ENCODE data around the gene MAGEF1. TPM values are rescaled to one million over a fixed set of nuclear protein-coding genes. Genes with fewer than 3 reads are reported as not detected.

MAGEF1 gene
- total RNA-seq, 4 donors from 2014 or later: 48.8 to 70.8 (median 63.5) TPM

DNA sequence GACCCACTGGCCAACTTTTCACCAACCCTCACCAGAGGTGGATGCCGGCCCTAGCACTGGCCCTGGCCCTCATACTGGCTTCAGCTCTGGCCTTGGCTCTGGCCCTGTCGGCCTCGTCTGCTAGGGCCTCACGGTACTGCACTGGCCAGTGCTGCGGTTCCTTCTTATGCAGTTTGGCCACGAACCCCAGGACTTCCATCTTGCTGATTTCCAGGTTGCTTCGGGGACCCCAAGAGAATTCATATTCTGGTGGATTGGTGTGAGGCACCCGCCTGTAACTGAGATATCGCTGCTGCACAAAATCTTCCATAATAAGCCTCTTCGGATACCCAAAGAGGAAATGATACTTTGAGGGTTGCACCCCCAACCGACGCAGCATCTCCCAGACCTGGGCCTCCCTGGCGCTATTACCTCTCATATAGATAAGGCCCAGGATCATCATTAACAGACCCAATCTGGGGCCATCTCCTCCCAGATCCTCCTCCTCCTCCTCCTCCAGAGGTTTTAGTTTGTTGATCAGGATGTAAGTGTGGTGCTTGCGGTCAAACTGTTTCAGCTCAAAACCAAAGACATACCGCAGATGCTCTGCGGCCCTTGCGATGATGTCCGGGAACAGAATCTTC, 883 bp downstream of the MAGEF1 start:
- no peak for DNase-seq
- Histone ChIP-seq H3K4me3 (replicated peaks in 1 of 3) (peak overlapping the region; percentile 81 to 97 (median 92)), H3K36me3 (no peaks in the 10 kb centered on the region), H3K4me1 (peaks cover 15 to 18% of the 10 kb centered on the region in 2 donors), H3K27me3 (no peaks in the 10 kb centered on the region), H3K9me3 (no peaks in the 10 kb centered on the region), H3K27ac (peak overlapping the region; percentile 91 to 98 (median 95))
- 10 to 18% methylated on average over 18 of the region's 18 CpGs for WGBS, 2 donors
- intact Hi-C loops (cut with DNase I): no loop called here
- TF ChIP-seq, protein P1, sequence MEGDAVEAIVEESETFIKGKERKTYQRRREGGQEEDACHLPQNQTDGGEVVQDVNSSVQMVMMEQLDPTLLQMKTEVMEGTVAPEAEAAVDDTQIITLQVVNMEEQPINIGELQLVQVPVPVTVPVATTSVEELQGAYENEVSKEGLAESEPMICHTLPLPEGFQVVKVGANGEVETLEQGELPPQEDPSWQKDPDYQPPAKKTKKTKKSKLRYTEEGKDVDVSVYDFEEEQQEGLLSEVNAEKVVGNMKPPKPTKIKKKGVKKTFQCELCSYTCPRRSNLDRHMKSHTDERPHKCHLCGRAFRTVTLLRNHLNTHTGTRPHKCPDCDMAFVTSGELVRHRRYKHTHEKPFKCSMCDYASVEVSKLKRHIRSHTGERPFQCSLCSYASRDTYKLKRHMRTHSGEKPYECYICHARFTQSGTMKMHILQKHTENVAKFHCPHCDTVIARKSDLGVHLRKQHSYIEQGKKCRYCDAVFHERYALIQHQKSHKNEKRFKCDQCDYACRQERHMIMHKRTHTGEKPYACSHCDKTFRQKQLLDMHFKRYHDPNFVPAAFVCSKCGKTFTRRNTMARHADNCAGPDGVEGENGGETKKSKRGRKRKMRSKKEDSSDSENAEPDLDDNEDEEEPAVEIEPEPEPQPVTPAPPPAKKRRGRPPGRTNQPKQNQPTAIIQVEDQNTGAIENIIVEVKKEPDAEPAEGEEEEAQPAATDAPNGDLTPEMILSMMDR (IDR thresholded peaks at IDR 0.05): no peak

DNA sequence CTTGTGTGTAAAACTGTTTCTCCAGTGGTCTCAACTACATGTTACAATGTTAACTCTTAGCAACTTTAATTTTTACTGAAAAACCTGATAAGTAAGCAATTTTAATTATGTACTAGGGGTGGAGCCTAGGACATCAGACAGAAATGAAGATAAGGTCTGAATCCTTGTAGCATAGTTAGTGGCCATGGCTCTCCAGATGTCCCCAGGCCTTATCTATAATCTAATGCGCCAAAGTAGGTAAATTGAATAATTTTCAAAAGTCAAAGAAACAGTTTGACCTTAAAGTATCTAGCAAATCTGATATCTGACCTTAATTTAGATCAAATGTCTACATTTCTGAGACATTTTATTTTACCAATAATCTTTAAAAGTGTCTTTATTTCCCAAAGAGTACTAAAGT, 8.2 kb downstream of the MAGEF1 start:
- Histone ChIP-seq H3K36me3 (no peaks in the 10 kb centered on the region), H3K4me1 (no peaks in the 10 kb centered on the region), H3K4me3 (replicated peaks in 1 of 3) (no peak overlapping the region), H3K9me3 (no peaks in the 10 kb centered on the region), H3K27me3 (no peaks in the 10 kb centered on the region), H3K27ac (no peak overlapping the region)
- WGBS, 2 donors: 94 to 100% methylated on average over 1 of the region's 1 CpG
- DNase-seq: no peak
- intact Hi-C loops (cut with DNase I): no loop called here
- TF ChIP-seq, protein P1 (IDR thresholded peaks at IDR 0.05): no peak

DNA sequence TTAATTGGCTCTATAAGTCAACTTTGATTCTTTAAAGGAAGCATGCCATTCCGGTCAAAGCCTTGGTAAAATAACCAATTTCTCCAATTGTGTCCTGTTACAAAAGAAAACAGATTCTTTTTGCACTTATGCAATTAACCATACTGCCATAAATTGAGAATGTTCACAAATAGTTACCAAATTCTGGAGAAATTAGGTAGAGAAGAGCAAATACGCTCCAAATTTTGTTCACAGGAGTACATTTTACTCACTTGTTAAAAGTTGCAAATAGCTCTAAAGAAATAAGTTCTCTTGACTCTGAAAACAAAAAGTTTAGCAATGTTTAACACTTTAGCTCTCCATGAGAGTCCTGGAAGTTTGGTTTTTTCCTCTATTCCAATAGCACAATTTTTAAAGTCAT, 11.1 kb downstream of the MAGEF1 start:
- H3K9me3 ChIP-seq: no peaks in the 10 kb centered on the region
- whole genome bisulfite sequencing, 2 donors: 98 to 100% methylated on average over 2 of the region's 2 CpGs
- no peaks in the 10 kb centered on the region for H3K27me3 ChIP-seq
- H3K36me3 ChIP-seq: no peaks in the 10 kb centered on the region
- no peak overlapping the region for H3K4me3 ChIP-seq (replicated peaks in 1 of 3)
- TF ChIP-seq POLR2A (IDR thresholded peaks at IDR 0.05): no peak
- TF ChIP-seq, protein P1 (IDR thresholded peaks at IDR 0.05): no peak
- no peak for DNase-seq
- intact Hi-C loops (cut with DNase I): no loop called here
- no peak overlapping the region for H3K27ac ChIP-seq
- no peaks in the 10 kb centered on the region for H3K4me1 ChIP-seq

DNA sequence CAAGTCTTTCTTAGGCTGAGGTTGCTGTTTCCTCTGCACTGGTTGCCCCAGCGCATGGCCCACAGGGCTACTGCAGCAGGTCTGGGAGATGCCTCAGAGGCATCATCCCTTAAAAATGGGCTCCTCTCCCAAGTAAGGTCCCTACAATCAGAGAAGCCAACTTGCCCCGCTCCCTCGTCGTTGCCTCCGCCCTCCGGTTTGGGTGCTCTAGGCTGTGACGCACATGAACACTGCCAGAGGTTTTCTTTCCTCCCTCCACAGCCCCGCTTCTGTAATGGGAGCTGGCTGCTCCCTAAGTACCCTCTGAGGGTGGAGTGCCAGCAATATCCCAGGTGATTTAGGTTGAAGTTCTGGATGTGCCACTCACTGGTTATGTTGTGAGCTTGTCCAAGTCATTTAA, 14.0 kb downstream of the MAGEF1 start:
- no peak for TF ChIP-seq POLR2A (IDR thresholded peaks at IDR 0.05)
- TF ChIP-seq, protein P1 (IDR thresholded peaks at IDR 0.05): no peak
- no peak overlapping the region for H3K27ac ChIP-seq
- no peaks in the 10 kb centered on the region for H3K36me3 ChIP-seq
- DNase-seq: no peak
- no peaks in the 10 kb centered on the region for H3K4me1 ChIP-seq
- intact Hi-C loops (cut with DNase I): no loop called here
- WGBS, 2 donors: 93 to 98% methylated on average over 8 of the region's 8 CpGs
- H3K4me3 ChIP-seq (replicated peaks in 1 of 3): no peak overlapping the region
- H3K27me3 ChIP-seq: no peaks in the 10 kb centered on the region
- H3K9me3 ChIP-seq: no peaks in the 10 kb centered on the region

DNA sequence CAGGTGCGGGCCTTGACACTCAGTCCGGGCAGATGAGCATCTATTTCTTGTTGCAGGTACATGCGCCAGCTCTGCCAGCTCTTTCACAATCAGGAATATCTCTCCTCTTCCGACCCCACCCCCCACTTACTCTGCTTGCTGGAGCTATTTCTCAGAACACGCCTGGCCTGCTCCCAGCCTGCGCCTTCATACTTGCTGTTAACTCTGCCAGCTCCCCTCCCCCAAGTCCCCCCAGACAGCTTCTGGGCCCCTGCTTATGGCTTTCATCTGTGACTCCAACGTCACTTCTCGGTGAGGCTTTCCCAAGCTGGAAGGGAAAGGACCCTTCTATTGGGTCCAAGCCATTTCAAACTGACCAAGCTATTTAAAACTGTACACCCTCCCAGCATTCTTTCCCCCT, 15.2 kb downstream of the MAGEF1 start:
- 47 to 50% methylated on average over 8 of the region's 8 CpGs for WGBS, 2 donors
- DNase-seq: no peak
- intact Hi-C loops (cut with DNase I): no loop called here
- peaks cover 0 to 4% of the 10 kb centered on the region in 2 donors for H3K4me1 ChIP-seq
- H3K27me3 ChIP-seq: no peaks in the 10 kb centered on the region
- no peak overlapping the region for H3K27ac ChIP-seq
- H3K9me3 ChIP-seq: no peaks in the 10 kb centered on the region
- H3K36me3 ChIP-seq: no peaks in the 10 kb centered on the region
- no peak overlapping the region for H3K4me3 ChIP-seq (replicated peaks in 1 of 3)
- TF ChIP-seq, protein P1 (IDR thresholded peaks at IDR 0.05): no peak
- TF ChIP-seq POLR2A (IDR thresholded peaks at IDR 0.05): no peak
